ENCODE measurements around the gene HMCN2. TPM values are rescaled to one million over a fixed set of nuclear protein-coding genes. Genes with fewer than 3 reads are reported as not detected.

HMCN2 gene
- total and polyA plus RNA-seq, 2 of the 4 experiments (the other 2 are of a cell fraction) = 0.02 TPM; not detected in 1

DNA sequence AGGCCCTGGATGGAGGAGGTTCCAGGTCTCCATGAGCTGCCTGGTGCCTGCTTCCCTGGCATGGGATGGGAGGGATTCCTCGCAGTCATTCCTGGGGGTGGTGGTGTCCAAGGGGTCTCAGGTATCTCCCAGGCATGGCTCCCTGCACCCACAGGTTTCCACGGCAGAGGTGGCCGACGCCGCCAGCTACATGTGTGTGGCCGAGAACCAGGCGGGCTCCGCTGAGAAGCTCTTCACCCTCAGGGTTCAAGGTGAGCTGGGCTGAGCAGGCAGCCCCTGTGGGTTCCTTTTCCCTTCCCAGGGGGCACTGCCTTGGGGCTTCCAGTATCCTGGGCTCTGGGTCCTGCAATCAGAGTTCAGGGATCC lies 117.8 kb downstream of the HMCN2 start:
- H3K36me3 ChIP-seq (ENCODE audit: control insufficient read depth, insufficient read depth, low read length) = no peaks in the 10 kb centered on the region
- 67% methylated on average over 1 of the region's 8 CpGs; no CpG with 5 or more reads in 1 of the 2 experiments for WGBS, 2 experiments (ENCODE audit: extremely low coverage in 2 of 2, insufficient read length in 1 of 2)
- no peak overlapping the region for H3K23ac ChIP-seq (ENCODE audit: low read depth, low read length)
- no peaks in the 10 kb centered on the region for H3K9me3 ChIP-seq (ENCODE audit: control insufficient read depth, insufficient read depth, low read length)
- in situ Hi-C loops (cut with MboI; ENCODE audit: low sequenced_read_pairs) (no loop called here), intact Hi-C loops (cut with micrococcal nuclease) (no loop called here), dilution Hi-C loops (cut with HindIII; ENCODE audit: low sequenced_read_pairs, unreplicated experiment) (no loop called here)
- H3K4me3 ChIP-seq (ENCODE audit: insufficient read depth, low read depth, low read length) = no peak overlapping the region
- no peak overlapping the region for H4K8ac ChIP-seq (ENCODE audit: low read depth in 2 of 2, low read length in 2 of 2)
- H3K9me1 ChIP-seq (ENCODE audit: insufficient read depth, low read length) = no peaks in the 10 kb centered on the region
- no peaks in the 10 kb centered on the region; the same call in none of the 2 replicates for H4K20me1 ChIP-seq (ENCODE audit: insufficient read depth, low read length)
- no peak overlapping the region for H4K91ac ChIP-seq (ENCODE audit: insufficient read depth, low read depth, low read length)
- DNase-seq (no peak), ATAC-seq (ENCODE audit: low read depth) (no peak)
- TF ChIP-seq BHLHE40 (IDR thresholded peaks at IDR 0.05; ENCODE audit: low read depth, low read length) (no peak), USF2 (IDR thresholded peaks at IDR 0.05; ENCODE audit: low read depth, low read length) (no peak), MAZ (IDR thresholded peaks at IDR 0.05; ENCODE audit: borderline replicate concordance, low read depth, low read length) (no peak), ELK1 (IDR thresholded peaks at IDR 0.05; ENCODE audit: borderline replicate concordance, low read depth, low read length) (no peak), FOS (IDR thresholded peaks at IDR 0.05; ENCODE audit: low read depth, low read length) (no peak), MAFK (IDR thresholded peaks at IDR 0.05; ENCODE audit: low read depth, low read length) (no peak), RCOR1 (IDR thresholded peaks at IDR 0.05; ENCODE audit: insufficient replicate concordance, low read length) (no peak), SMC3 (IDR thresholded peaks at IDR 0.05; ENCODE audit: low read depth, low read length) (no peak), NFE2L2 (IDR thresholded peaks at IDR 0.05; ENCODE audit: low read depth, low read length) (no peak), CEBPB (IDR thresholded peaks at IDR 0.05; ENCODE audit: low read depth, low read length) (no peak), MXI1 (IDR thresholded peaks at IDR 0.05; ENCODE audit: borderline replicate concordance, low read depth, low read length) (no peak), RFX5 (IDR thresholded peaks at IDR 0.05; ENCODE audit: low read depth, low read length) (no peak), CHD1 (IDR thresholded peaks at IDR 0.05; ENCODE audit: low read depth, low read length) (no peak), POLR2A (IDR thresholded peaks at IDR 0.05; ENCODE audit: low read depth, low read length) (no peak), RAD21 (IDR thresholded peaks at IDR 0.05; ENCODE audit: low read length) (no peak)
- TF ChIP-seq, protein P1, sequence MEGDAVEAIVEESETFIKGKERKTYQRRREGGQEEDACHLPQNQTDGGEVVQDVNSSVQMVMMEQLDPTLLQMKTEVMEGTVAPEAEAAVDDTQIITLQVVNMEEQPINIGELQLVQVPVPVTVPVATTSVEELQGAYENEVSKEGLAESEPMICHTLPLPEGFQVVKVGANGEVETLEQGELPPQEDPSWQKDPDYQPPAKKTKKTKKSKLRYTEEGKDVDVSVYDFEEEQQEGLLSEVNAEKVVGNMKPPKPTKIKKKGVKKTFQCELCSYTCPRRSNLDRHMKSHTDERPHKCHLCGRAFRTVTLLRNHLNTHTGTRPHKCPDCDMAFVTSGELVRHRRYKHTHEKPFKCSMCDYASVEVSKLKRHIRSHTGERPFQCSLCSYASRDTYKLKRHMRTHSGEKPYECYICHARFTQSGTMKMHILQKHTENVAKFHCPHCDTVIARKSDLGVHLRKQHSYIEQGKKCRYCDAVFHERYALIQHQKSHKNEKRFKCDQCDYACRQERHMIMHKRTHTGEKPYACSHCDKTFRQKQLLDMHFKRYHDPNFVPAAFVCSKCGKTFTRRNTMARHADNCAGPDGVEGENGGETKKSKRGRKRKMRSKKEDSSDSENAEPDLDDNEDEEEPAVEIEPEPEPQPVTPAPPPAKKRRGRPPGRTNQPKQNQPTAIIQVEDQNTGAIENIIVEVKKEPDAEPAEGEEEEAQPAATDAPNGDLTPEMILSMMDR (conservative IDR thresholded peaks at IDR 0.05; ENCODE audit: low read depth, low read length) = no peak
- no peak overlapping the region for H2BK20ac ChIP-seq (ENCODE audit: low read depth, low read length)
- no peaks in the 10 kb centered on the region for H3K79me1 ChIP-seq (ENCODE audit: low read depth in 1 of 2, low read length in 2 of 2)
- no peak overlapping the region for H3K4ac ChIP-seq (ENCODE audit: low read depth, low read length)
- H3K27ac ChIP-seq (ENCODE audit: insufficient read depth, low read length) = no peak overlapping the region
- H2BK15ac ChIP-seq (ENCODE audit: low read depth, low read length) = no peak overlapping the region
- no peaks in the 10 kb centered on the region for H3K4me1 ChIP-seq (ENCODE audit: control insufficient read depth, insufficient read depth, low read length)
- BruUV-seq (replicated peaks) = no TSS peak
- H2AFZ ChIP-seq (replicated peaks; ENCODE audit: low read length, poor library complexity) = no peak overlapping the region
- H3K14ac ChIP-seq (replicated peaks; ENCODE audit: low read depth, low read length) = no peak overlapping the region
- no peak overlapping the region for H3K18ac ChIP-seq (ENCODE audit: low read depth, low read length)
- H2BK120ac ChIP-seq (ENCODE audit: low read depth, low read length) = no peak overlapping the region
- no peak overlapping the region for H2BK5ac ChIP-seq (ENCODE audit: low read depth, low read length, poor library complexity, severe bottlenecking)
- ChIA-PET POLR2A (ENCODE audit: unreplicated experiment) (no interaction called here), CTCF (no interaction called here)
- H2AK5ac ChIP-seq (ENCODE audit: low read depth, low read length) = no peak overlapping the region
- H3K9ac ChIP-seq (ENCODE audit: low read depth, low read length) = no peak overlapping the region
- peaks cover 65% of the 10 kb centered on the region for H3K27me3 ChIP-seq (ENCODE audit: control insufficient read depth, insufficient read depth, low read length)
- no peak overlapping the region for H3K56ac ChIP-seq (ENCODE audit: extremely low read depth, insufficient read depth, low read length)
- H2AK9ac ChIP-seq (replicated peaks; ENCODE audit: low read depth, low read length, poor library complexity) = no peak overlapping the region
- H3K4me2 ChIP-seq (ENCODE audit: low read depth, low read length) = no peak overlapping the region
- no peak overlapping the region for H4K5ac ChIP-seq (ENCODE audit: low read depth, low read length)
